HEK293T (cell line): Measurements from ENCODE around the gene STK25.

ENCODE experiments used
- CTCF ChIA-PET: fragments of 350-600 bp; formaldehyde crosslinking; extraction: SDS; loops from one replicate; lab custom pipeline; 2021; ENCODE audit warnings: antibody characterized with exemption, inconsistent platforms; lab: Yijun Ruan, JAX
- POLR2A ChIA-PET: fragments of 350-600 bp; formaldehyde crosslinking; extraction: SDS; loops from one replicate; lab custom pipeline; 2020; ENCODE audit warnings: antibody characterized with exemption, inconsistent platforms; lab: Yijun Ruan, JAX
- DNase-seq: peaks from one replicate; pipeline ENCODE4 v3.0.0; 2012; ENCODE audit warnings: mixed read lengths; ENCODE audit errors: extremely low spot score
- ARNT ChIP-seq: fragments of 450-650 bp; IDR thresholded peaks from 2 replicates; pipeline ENCODE4 v1.6.1; 2017; ENCODE audit warnings: mild to moderate bottlenecking
- BHLHE40 ChIP-seq: fragments of 450-650 bp; IDR thresholded peaks from 2 replicates; pipeline ENCODE4 v1.6.1; 2016; ENCODE audit warnings: mild to moderate bottlenecking, moderate library complexity, borderline replicate concordance
- CTBP1 ChIP-seq: fragments of 450-650 bp; IDR thresholded peaks from 2 replicates; pipeline ENCODE4 v1.6.1; 2016; ENCODE audit warnings: borderline replicate concordance
- ELF4 ChIP-seq: fragments of 450-650 bp; IDR thresholded peaks from 2 replicates; pipeline ENCODE4 v1.6.1; 2017; ENCODE audit warnings: antibody characterized with exemption
- FOXA1 ChIP-seq: fragments of 450-650 bp; IDR thresholded peaks from 2 replicates; pipeline ENCODE4 v1.6.1; 2016; ENCODE audit warnings: mild to moderate bottlenecking
- FOXK2 ChIP-seq: fragments of 450-650 bp; IDR thresholded peaks from 2 replicates; pipeline ENCODE4 v1.6.1; 2016; ENCODE audit warnings: mild to moderate bottlenecking
- FOXM1 ChIP-seq: fragments of 450-650 bp; IDR thresholded peaks from 2 replicates; pipeline ENCODE4 v1.6.1; 2017; ENCODE audit warnings: mild to moderate bottlenecking, borderline replicate concordance
- HDGF ChIP-seq: fragments of 450-650 bp; IDR thresholded peaks from 2 replicates; pipeline ENCODE4 v1.6.1; 2017; ENCODE audit warnings: antibody characterized with exemption, borderline replicate concordance
- L3MBTL2 ChIP-seq: fragments of 450-650 bp; conservative IDR thresholded peaks from 2 replicates; pipeline ENCODE4 v1.6.1; 2016; ENCODE audit warnings: mild to moderate bottlenecking
- LEF1 ChIP-seq: fragments of 450-650 bp; IDR thresholded peaks from 2 replicates; pipeline ENCODE4 v1.6.1; 2017; ENCODE audit warnings: mild to moderate bottlenecking, borderline replicate concordance
- NFRKB ChIP-seq: fragments of 450-650 bp; IDR thresholded peaks from 2 replicates; pipeline ENCODE4 v1.6.1; 2016; ENCODE audit warnings: mild to moderate bottlenecking, moderate library complexity
- SP1 ChIP-seq: fragments of 450-650 bp; IDR thresholded peaks from 2 replicates; pipeline ENCODE4 v1.6.1; 2017
- SUZ12 ChIP-seq: fragments of 450-650 bp; IDR thresholded peaks from 2 replicates; pipeline ENCODE4 v1.6.1; 2016; ENCODE audit warnings: mild to moderate bottlenecking
- TARDBP ChIP-seq: fragments of 450-650 bp; IDR thresholded peaks from 2 replicates; pipeline ENCODE4 v1.6.1; 2016
- ZNF384 ChIP-seq: fragments of 450-650 bp; IDR thresholded peaks from 2 replicates; pipeline ENCODE4 v1.6.1; 2016
- TF ChIP-seq, protein P1 (sequence below): fragments of 450-650 bp; IDR thresholded peaks from 2 replicates; pipeline ENCODE4 v1.6.1; 2016

STK25 gene

DNA sequence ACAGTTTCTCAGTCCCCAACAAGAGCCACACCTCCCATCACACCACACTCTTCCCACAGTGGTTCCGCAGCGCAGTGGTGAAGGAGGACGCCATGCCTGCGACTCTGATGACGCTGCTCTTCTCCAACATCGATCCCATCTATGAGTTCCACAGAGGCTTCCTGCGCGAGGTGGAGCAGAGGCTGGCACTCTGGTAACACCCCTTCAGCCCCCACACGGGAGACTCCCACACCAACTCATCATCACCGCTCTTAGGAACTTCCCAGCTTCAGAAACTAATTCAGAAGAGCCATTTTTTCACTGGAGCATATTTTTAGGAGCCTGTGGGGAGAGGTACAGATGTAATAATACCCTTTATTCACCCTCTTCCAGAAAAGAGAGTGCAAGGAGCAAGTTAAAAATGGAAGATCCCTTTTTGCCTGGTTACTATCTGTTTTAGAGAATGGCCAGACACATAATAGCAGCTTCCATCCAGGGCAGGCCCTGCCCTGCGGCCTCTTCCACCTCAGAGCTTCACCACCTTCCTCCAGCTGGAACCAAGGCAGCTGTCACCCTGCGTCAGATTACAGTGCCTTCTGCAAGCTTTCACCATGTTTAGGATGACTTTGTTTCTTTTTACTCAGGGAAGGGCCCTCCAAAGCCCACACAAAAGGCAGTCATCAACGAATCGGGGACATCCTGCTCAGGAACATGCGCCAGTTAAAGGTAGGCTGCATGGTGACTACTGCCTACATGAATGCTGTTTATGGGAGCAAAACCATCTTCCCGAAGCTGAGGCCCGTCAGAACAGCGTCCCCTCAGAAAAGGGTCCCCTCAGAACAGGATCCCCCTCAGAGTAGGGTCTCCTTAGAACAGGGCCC lies 44.9 kb downstream of the STK25 start:
- CTCF ChIA-PET, result no interaction called here
- TF ChIP-seq NFRKB, result no peak
- TF ChIP-seq, protein P1, sequence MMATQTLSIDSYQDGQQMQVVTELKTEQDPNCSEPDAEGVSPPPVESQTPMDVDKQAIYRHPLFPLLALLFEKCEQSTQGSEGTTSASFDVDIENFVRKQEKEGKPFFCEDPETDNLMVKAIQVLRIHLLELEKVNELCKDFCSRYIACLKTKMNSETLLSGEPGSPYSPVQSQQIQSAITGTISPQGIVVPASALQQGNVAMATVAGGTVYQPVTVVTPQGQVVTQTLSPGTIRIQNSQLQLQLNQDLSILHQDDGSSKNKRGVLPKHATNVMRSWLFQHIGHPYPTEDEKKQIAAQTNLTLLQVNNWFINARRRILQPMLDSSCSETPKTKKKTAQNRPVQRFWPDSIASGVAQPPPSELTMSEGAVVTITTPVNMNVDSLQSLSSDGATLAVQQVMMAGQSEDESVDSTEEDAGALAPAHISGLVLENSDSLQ, result no peak
- TF ChIP-seq TARDBP, result no peak
- no peak for TF ChIP-seq L3MBTL2
- TF ChIP-seq HDGF, result no peak
- no peak for TF ChIP-seq CTBP1
- TF ChIP-seq ZNF384, result no peak
- TF ChIP-seq LEF1, result no peak
- no peak for TF ChIP-seq SP1
- TF ChIP-seq BHLHE40, result no peak
- no peak for TF ChIP-seq ELF4
- TF ChIP-seq FOXM1, result no peak
- no peak for TF ChIP-seq FOXK2
- TF ChIP-seq SUZ12, result no peak
- TF ChIP-seq FOXA1, result no peak
- no peak for TF ChIP-seq ARNT
- POLR2A ChIA-PET, result no interaction called here
- no peak for DNase-seq

DNA sequence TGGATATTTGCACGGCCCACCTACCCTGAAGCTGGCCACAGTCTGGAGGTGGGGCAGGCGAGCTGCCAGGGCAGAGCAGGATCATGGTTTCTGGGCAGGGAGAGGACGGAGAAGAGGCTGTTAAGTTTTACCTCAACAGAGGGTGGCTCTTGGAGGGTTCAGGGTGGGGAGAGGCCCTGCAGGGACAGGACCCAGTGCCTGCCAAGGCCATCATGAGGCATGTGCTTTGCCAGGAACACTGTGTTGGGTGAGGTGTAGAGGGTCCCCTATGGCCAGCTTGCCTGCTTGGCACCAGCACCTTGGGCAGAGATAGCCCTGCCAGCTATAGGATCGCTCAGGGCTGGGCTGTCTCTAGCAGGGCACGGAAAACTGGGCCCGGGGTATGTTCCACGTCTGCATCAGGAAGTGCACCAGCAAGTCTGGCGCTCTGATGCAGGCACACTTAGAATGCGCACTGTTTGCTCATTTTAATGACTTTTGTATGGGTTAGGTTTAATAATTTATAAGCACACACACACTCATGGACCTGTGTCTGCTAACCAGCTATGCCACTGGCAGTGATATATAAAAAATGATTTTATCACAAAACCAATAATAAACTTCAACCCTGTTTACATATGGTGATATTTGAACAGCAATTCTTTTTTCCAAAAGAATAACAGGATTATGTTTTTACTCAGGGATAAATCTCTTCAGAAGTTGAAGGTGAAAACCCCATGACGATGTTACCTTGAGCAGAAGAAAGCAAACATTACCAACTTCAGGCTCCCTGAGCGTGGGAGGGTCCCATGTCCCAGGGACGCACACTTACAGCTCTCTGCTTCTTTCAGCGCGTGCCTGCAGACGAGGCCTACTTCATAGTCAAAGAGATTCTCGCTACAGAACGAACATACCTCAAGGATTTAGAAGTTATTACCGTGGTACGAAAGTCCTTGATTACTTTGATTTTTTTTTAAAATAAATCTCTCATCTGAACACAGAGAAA lies 46.4 kb downstream of the STK25 start:
- ChIA-PET POLR2A (no interaction called here), CTCF (no interaction called here)
- no peak for DNase-seq
- TF ChIP-seq ARNT (no peak), FOXM1 (no peak)

DNA sequence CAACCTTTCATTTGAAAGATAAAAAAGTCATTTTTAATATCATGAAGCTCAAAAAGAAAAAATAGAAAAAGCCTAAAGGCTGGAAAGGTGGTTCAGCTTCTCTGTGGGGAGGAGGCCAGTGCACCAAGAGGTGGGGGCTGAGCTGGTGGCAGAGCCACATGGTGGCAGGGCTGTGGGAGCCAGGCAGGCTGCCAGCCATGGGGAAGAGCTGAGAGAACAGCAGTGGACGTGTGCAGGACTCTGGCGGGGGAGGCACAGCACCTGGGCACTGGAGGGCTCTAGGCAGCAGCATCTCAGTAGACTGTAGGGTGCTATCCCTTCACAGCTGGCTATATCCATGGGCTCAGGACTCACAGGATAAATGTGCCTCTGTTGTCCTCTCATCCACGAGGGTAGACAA lies 47.8 kb downstream of the STK25 start:
- DNase-seq, result no peak
- CTCF ChIA-PET, result no interaction called here
- no peak for TF ChIP-seq L3MBTL2
- TF ChIP-seq FOXM1, result no peak
- no peak for TF ChIP-seq BHLHE40
- TF ChIP-seq FOXA1, result no peak
- TF ChIP-seq, protein P1, result no peak
- no peak for TF ChIP-seq LEF1
- TF ChIP-seq SP1, result no peak
- no peak for TF ChIP-seq FOXK2
- TF ChIP-seq NFRKB, result no peak
- POLR2A ChIA-PET, result no interaction called here

DNA sequence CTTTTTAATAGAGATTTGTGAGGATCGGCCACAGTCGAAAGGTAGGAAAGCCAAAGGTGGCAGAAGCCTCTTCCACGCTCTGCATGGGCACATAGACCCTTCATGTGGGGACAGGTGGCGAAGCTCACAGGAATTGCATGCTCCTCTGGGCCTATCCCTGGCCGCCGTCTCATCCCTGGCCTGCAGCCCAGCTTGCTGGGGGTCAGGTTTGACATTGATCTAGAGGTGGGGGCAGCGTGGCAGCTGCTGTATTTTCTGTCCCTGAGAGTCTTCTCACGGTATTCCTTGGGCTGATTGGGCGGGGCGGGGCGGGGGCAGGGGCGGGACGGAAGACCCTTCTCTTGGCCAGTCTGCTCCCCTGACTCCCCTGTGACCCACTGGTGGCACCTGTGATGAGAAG lies 48.9 kb downstream of the STK25 start:
- ChIA-PET CTCF (no interaction called here), POLR2A (no interaction called here)
- DNase-seq, result no peak
- TF ChIP-seq TARDBP (no peak), ELF4 (no peak)

DNA sequence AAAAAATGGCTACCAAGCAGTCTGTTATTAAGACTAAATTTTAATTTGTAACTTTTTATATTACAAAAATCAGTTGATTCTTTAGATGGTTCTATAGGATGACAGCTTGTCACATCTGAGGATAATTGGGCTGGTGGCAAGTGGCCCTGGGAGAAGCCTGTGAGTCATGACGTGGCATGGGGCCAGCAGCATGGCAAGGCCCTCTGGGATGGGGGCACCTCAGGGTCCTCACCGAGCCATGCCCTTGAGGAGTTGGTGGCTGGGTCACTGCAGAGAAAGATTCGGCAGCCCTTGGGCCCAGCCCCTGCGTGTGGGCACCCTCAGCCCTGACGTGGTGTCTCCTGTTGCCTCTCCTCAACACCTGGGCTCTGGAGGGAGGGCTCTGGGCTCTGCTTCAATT lies 49.7 kb downstream of the STK25 start:
- CTCF ChIA-PET, result no interaction called here
- no peak for TF ChIP-seq CTBP1
- no peak for TF ChIP-seq FOXK2
- TF ChIP-seq, protein P1, result no peak
- TF ChIP-seq NFRKB, result no peak
- no peak for DNase-seq
- POLR2A ChIA-PET, result no interaction called here

DNA sequence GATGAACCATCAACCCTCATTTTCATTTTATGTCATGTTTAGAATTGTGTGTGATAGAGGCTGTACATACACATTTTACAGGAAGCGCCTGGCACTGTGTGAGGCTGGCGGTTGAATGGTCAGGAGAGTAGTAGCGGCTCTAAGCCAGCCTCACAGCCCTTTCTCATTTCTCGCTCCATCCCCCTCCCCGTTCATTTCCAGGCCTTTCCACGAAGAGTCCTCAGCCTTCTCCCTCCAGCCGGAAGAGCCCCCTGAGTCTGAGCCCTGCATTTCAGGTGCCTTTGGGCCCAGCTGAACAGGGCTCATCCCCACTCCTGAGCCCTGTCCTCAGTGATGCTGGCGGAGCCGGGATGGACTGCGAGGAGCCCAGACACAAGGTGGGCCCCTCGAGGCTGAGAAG lies 51.8 kb downstream of the STK25 start:
- ChIA-PET CTCF (no interaction called here), POLR2A (no interaction called here)
- TF ChIP-seq FOXM1, result no peak
- TF ChIP-seq TARDBP, result no peak
- TF ChIP-seq CTBP1, result no peak
- no peak for TF ChIP-seq FOXK2
- TF ChIP-seq BHLHE40, result no peak
- no peak for TF ChIP-seq HDGF
- TF ChIP-seq, protein P1, result no peak
- no peak for TF ChIP-seq ARNT
- no peak for TF ChIP-seq ZNF384
- no peak for TF ChIP-seq SUZ12
- TF ChIP-seq NFRKB, result no peak
- TF ChIP-seq ELF4, result no peak
- TF ChIP-seq SP1, result no peak
- no peak for TF ChIP-seq FOXA1
- TF ChIP-seq L3MBTL2, result no peak
- no peak for TF ChIP-seq LEF1
- no peak for DNase-seq
